Measurements from ENCODE around the gene TTC4.
A peak's percentile ranks its signal among the peaks of the same experiment; 100 is the strongest.

Gene TTC4

DNA sequence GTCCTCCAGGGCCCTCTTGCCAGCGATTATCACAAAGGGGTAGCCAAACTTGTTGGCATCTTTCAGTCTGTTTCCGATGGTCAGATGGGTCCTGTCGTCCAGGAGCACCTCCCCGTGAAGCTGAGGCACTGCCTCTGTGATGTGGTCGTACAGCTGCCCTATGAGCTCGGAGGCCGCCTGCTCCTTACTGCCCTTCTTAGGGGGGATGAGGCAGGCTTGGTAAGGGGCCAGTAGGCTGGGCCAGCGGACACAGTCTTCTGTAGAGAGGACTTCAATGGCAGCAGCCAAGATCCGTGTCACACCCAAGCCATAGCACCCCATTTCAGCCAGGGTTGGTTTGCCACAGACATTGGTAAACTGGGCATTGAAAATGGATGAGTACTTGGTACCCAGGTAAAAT, 42.2 kb downstream of the TTC4 start:
- H3K27ac ChIP-seq, result no peak overlapping the region
- no peak for TF ChIP-seq CTCF (IDR thresholded peaks at IDR 0.05)
- no peak for TF ChIP-seq ZFX (IDR thresholded peaks at IDR 0.05; ENCODE audit: borderline replicate concordance)

DNA sequence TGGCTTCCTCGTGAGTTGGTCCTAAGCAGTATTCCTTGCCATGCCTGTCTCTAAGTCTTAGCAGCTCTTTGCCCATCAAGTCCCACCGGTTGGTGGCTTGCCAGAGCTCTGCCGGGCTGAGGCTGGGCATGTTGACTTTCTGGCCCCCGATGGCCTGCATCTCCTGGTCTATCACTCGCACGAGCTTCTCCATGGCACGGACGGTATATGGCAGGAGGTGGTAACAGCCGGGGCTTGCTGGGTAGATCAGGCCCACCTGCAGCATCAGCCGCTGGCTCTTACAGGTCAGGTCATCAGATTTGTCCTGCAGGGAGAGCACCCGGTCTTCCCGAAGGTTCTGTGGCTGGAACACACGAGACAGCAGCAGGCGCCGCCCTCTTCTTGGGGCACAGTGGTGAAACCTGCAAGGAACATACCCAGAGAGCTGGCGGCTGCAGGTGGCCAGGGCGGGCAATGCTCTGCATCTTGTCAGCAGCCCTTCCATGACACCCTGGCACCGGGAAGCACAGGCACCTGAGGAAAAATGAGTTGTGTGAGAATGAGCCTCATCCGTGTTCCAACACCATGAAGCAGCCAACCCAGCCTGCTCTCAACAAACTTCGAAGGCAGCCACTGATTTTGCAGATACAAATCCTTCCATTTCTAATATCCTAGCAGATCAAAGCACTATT, 43.2 kb downstream of the TTC4 start:
- no peak overlapping the region for H3K27ac ChIP-seq
- TF ChIP-seq CTCF (IDR thresholded peaks at IDR 0.05), result no peak
- no peak for TF ChIP-seq ZFX (IDR thresholded peaks at IDR 0.05; ENCODE audit: borderline replicate concordance)

DNA sequence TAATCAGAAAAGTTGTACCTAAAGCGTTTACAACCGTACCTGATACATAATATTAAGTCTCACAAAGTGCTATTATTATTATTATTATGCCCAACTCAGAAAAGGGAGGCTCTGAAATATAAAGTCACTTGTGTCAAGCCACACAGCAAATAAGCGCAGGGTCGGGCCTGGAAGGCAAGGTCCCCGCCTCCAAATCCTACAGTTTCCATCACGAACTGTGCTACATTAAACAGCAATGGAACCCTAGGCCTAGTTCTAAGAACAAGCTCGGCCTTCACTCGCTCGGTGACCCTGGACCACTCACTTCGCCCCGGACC, 48.1 kb downstream of the TTC4 start:
- peak overlapping the region; percentile 66 for H3K27ac ChIP-seq
- TF ChIP-seq CTCF (IDR thresholded peaks at IDR 0.05) (no peak), ZFX (IDR thresholded peaks at IDR 0.05; ENCODE audit: borderline replicate concordance) (no peak)

- peak within 1 kb of the TSS; percentile 66 for H3K27ac ChIP-seq
These were observed 48.7 kb downstream of the TTC4 start, which contains the start of gene PARS2 for GRCh38 chr1:54764133-54764921. Gene PARS2 (minus strand): TSS chr1:54764523. CDS start chr1:54759161, 5,362 bp downstream.

DNA sequence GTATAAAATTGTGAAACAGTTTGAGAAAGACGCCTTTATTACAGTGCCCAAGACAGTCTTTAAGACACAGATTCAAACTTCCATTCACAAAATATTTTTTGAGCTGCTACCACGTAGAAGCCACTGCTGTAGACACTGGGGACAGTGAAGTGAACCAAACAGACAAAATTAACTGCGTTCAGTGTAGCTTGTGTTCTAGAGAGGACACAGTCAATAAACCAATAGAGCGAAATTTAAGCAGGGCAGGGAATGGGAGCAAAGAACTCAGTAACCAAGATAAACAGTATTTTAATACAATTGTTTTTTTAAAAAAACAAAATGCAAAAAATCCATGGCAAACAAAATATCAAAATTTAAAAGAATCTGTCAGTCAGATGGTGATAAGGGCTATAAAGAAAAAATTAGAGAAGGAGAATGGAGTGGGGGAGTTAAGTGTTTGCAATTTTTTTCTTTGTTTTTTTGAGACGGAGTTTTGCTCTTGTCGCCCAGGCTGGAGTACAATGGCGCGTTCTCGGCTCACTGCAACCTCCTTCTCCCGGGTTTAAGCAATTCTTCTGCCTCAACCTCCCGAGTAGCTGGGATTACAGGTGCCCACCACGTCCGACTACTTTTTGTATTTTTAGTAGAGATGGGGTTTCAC, 49.4 kb downstream of the TTC4 start:
- TF ChIP-seq CTCF (IDR thresholded peaks at IDR 0.05) (no peak), ZFX (IDR thresholded peaks at IDR 0.05; ENCODE audit: borderline replicate concordance) (no peak)
- H3K27ac ChIP-seq, result 0 out of 2 replicates have a peak overlapping the region, but pooled peaks have one; percentile 42

More at GRCh38 chr1:54764133-54764921, 48.7 kb downstream of the TTC4 start, which contains the start of gene PARS2:
- TF ChIP-seq ZFX (IDR thresholded peaks at IDR 0.05; ENCODE audit: borderline replicate concordance) (no peak), CTCF (IDR thresholded peaks at IDR 0.05) (no peak)

DNA sequence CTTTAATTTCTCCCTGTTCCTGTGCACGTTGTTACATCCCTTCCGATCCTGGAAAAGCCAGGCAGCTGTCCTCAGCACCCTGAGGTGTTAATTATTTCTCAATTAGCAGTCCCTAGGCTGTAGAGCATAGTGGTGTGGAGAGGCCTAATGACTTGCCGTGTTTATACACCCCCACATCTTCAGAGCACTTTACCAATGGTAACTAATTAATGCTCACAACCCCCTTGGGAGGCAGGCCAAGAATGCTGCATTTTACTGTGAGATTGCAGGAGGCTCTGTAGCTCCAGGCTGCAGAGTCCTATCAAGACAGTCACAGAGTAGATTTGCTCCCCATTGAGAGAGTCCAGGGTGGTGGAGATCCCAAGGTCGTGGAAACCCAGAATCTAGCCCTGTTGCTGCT, 51.1 kb downstream of the TTC4 start:
- no peak overlapping the region for H3K27ac ChIP-seq
- no peak for TF ChIP-seq ZFX (IDR thresholded peaks at IDR 0.05; ENCODE audit: borderline replicate concordance)
- TF ChIP-seq CTCF (IDR thresholded peaks at IDR 0.05), result no peak

Data from 22Rv1 (cell line).